ENCODE data around the gene FOXM1.

FOXM1 gene

GRCh38 chr12:2877047-2877952 lies at the start of gene FOXM1, which contains the start of gene RHNO1:
Gene FOXM1 (minus strand): TSS chr12:2877174. CDS start chr12:2874478, 2,696 bp downstream.
Gene RHNO1 (plus strand): TSS chr12:2877223. CDS start chr12:2885367, 8,144 bp downstream.
- DNase-seq (ENCODE audit: low read depth): peak; percentile 87

- DNase-seq (ENCODE audit: low read depth): no peak
Measured at GRCh38 chr12:2925322-2925995, 48.5 kb upstream of the FOXM1 start.

GRCh38 chr12:2924019-2924418 lies 47.0 kb upstream of the FOXM1 start:
- peak; percentile 44 for DNase-seq (ENCODE audit: low read depth)

- DNase-seq (ENCODE audit: low read depth): no peak
Measured at GRCh38 chr12:2923057-2923456, 46.1 kb upstream of the FOXM1 start.

- no peak for DNase-seq (ENCODE audit: low read depth)
Measured at GRCh38 chr12:2922329-2922728, 45.4 kb upstream of the FOXM1 start.

GRCh38 chr12:2919249-2919648 lies 42.3 kb upstream of the FOXM1 start:
- no peak for DNase-seq (ENCODE audit: low read depth)

- no peak for DNase-seq (ENCODE audit: low read depth)
Measured at GRCh38 chr12:2912216-2912575, 35.2 kb upstream of the FOXM1 start.

GRCh38 chr12:2904260-2904659 lies 27.3 kb upstream of the FOXM1 start:
- no peak for DNase-seq (ENCODE audit: low read depth)

- DNase-seq (ENCODE audit: low read depth): peak; percentile 44
Measured at GRCh38 chr12:2902272-2902880, 25.4 kb upstream of the FOXM1 start.

- no peak for DNase-seq (ENCODE audit: low read depth)
Measured at GRCh38 chr12:2900642-2901041, 23.7 kb upstream of the FOXM1 start.

GRCh38 chr12:2897418-2897817 lies 20.4 kb upstream of the FOXM1 start:
- no peak for DNase-seq (ENCODE audit: low read depth)

- no peak for DNase-seq (ENCODE audit: low read depth)
Measured at GRCh38 chr12:2895511-2895910, 18.5 kb upstream of the FOXM1 start.

GRCh38 chr12:2895051-2895451 lies 18.1 kb upstream of the FOXM1 start:
- peak; percentile 59 for DNase-seq (ENCODE audit: low read depth)

GRCh38 chr12:2893007-2893406 lies 16.0 kb upstream of the FOXM1 start:
- DNase-seq (ENCODE audit: low read depth): peak; percentile 88

GRCh38 chr12:2892246-2892645 lies 15.3 kb upstream of the FOXM1 start:
- peak; percentile 27 for DNase-seq (ENCODE audit: low read depth)

- peak; percentile 64 for DNase-seq (ENCODE audit: low read depth)
Measured at GRCh38 chr12:2891240-2892053, 14.5 kb upstream of the FOXM1 start.

- peak; percentile 98 for DNase-seq (ENCODE audit: low read depth)
Measured at GRCh38 chr12:2890388-2891239, 13.6 kb upstream of the FOXM1 start, which contains the start of gene TULP3. Gene TULP3 (plus strand): TSS chr12:2890891. CDS start chr12:2890948, 57 bp downstream.

- no peak for DNase-seq (ENCODE audit: low read depth)
Measured at GRCh38 chr12:2890001-2890387, 13.0 kb upstream of the FOXM1 start.

GRCh38 chr12:2886768-2887450 lies 9.9 kb upstream of the FOXM1 start:
- no peak for DNase-seq (ENCODE audit: low read depth)

GRCh38 chr12:2884810-2885209 lies 7.8 kb upstream of the FOXM1 start:
- DNase-seq (ENCODE audit: low read depth): no peak

Measured in fibroblast of gingiva (primary cell).